GM19025 (cell line): ENCODE data around the gene ATP8B3.

ENCODE experiments used
- ATAC-seq: cut with Tn5 transposase; IDR thresholded peaks from one replicate; pipeline ENCODE4 v1.9.1; 2021; ENCODE audit warnings: mild to moderate bottlenecking, low read depth, moderate library complexity; ENCODE audit not compliant: unreplicated experiment

The ATP8B3 gene

GRCh38 chr19:1811942-1812425, at the start of gene ATP8B3:
Gene ATP8B3 (minus strand): TSS chr19:1812276. CDS start chr19:1811736, 540 bp downstream.
- peak; percentile 3 for ATAC-seq

GRCh38 chr19:1861599-1862031, 49.5 kb upstream of the ATP8B3 start:
- no peak for ATAC-seq

GRCh38 chr19:1860821-1861598, 48.9 kb upstream of the ATP8B3 start:
- no peak for ATAC-seq

GRCh38 chr19:1860042-1860775, 48.1 kb upstream of the ATP8B3 start:
- ATAC-seq: no peak

- ATAC-seq: no peak
Measured at GRCh38 chr19:1859331-1859781, 47.3 kb upstream of the ATP8B3 start.

GRCh38 chr19:1858412-1859081, 46.5 kb upstream of the ATP8B3 start:
- ATAC-seq: no peak

- no peak for ATAC-seq
Measured at GRCh38 chr19:1857648-1858326, 45.7 kb upstream of the ATP8B3 start.

- no peak for ATAC-seq
Measured at GRCh38 chr19:1856698-1857603, 44.9 kb upstream of the ATP8B3 start.

GRCh38 chr19:1856345-1856697, 44.2 kb upstream of the ATP8B3 start:
- no peak for ATAC-seq

- ATAC-seq: no peak
Measured at GRCh38 chr19:1855828-1856255, 43.8 kb upstream of the ATP8B3 start.

GRCh38 chr19:1855040-1855827, 43.2 kb upstream of the ATP8B3 start:
- ATAC-seq: peak; percentile 61

- no peak for ATAC-seq
Measured at GRCh38 chr19:1854542-1855039, 42.5 kb upstream of the ATP8B3 start.

GRCh38 chr19:1854039-1854541, 42.0 kb upstream of the ATP8B3 start:
- no peak for ATAC-seq

- ATAC-seq: no peak
Measured at GRCh38 chr19:1853295-1854038, 41.4 kb upstream of the ATP8B3 start.

- no peak for ATAC-seq
Measured at GRCh38 chr19:1852581-1853128, 40.6 kb upstream of the ATP8B3 start.

GRCh38 chr19:1851654-1852580, 39.8 kb upstream of the ATP8B3 start:
- ATAC-seq: no peak
